ENCODE results near the gene RNF6. TPM values are rescaled to one million over a fixed set of nuclear protein-coding genes. Genes with fewer than 3 reads are reported as not detected.

The RNF6 gene
- total RNA-seq, 1 donor: 54.9 TPM

- peaks cover 10% of the 10 kb centered on the region for H3K27me3 ChIP-seq (ENCODE audit: insufficient read depth, low read length)
- no peak overlapping the region for H3K4me3 ChIP-seq (ENCODE audit: low read length)
- peaks cover 5% of the 10 kb centered on the region for H3K9me3 ChIP-seq (ENCODE audit: low read depth, low read length)
- H3K4me1 ChIP-seq (ENCODE audit: insufficient read depth, low read length): no peaks in the 10 kb centered on the region
Measured at GRCh38 chr13:26246154-26246553, 24.0 kb upstream of the RNF6 start.

DNA sequence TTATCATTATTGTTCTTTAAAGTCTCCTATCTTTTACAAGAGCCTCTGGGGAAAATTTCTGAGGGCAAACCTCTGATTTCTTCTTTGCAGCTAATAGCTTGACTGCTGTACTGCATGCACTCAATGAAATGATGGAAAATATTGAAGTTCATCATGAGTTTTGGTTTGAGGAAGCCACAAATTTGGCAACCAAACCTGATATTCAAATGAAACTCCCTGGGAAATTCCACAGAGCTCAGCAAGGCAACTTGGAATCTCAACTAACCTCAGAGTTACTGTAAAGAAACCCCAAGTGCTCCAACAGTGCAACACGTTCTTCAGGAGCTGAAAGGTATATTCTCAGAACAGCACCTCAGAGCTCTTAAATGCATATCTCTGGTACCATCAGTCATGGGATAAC is 14.2 kb upstream of the RNF6 start:
- H3K4me1 ChIP-seq (ENCODE audit: insufficient read depth, low read length): no peaks in the 10 kb centered on the region
- H3K9me3 ChIP-seq (ENCODE audit: low read depth, low read length): no peaks in the 10 kb centered on the region
- no peak overlapping the region for H3K4me3 ChIP-seq (ENCODE audit: low read length)

GRCh38 chr13:26230703-26231102 is 8.6 kb upstream of the RNF6 start:
- Histone ChIP-seq H3K9me3 (ENCODE audit: low read depth, low read length) (no peaks in the 10 kb centered on the region), H3K4me3 (ENCODE audit: low read length) (no peak overlapping the region), H3K27me3 (ENCODE audit: insufficient read depth, low read length) (no peaks in the 10 kb centered on the region), H3K4me1 (ENCODE audit: insufficient read depth, low read length) (no peaks in the 10 kb centered on the region)

More for the DNA sequence above, 14.2 kb upstream of the RNF6 start:
- H3K27me3 ChIP-seq (ENCODE audit: insufficient read depth, low read length): peaks cover 5% of the 10 kb centered on the region

DNA sequence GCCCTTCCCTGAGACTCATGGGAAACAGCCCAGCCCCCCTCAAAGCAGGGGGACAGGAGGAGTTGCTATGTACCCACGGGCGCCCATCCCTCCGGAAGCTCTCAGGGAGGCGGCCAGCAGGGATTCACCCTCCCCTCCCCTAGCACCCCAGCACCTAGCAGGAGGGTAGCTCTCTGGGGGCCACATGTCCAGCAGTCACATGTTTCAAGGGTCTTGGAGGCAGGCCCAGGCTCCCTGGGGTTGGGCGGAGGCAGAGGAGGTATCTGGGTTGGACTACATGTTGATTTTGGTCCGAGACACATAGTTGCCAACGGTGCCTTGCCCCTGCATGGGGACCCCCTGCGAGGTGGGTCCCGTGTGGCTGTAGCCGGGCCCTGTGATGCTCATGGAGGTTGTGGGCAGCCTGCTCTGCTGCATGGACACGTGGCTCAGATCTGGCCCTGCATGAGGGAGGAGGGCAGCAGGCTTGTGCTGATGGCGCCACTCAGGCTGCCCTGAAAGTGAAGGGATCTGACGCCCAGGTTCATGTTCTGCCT is 7.0 kb upstream of the RNF6 start:
- H3K27me3 ChIP-seq (ENCODE audit: insufficient read depth, low read length): no peaks in the 10 kb centered on the region
- H3K4me3 ChIP-seq (ENCODE audit: low read length): no peak overlapping the region
- no peaks in the 10 kb centered on the region for H3K9me3 ChIP-seq (ENCODE audit: low read depth, low read length)
- H3K4me1 ChIP-seq (ENCODE audit: insufficient read depth, low read length): no peaks in the 10 kb centered on the region

DNA sequence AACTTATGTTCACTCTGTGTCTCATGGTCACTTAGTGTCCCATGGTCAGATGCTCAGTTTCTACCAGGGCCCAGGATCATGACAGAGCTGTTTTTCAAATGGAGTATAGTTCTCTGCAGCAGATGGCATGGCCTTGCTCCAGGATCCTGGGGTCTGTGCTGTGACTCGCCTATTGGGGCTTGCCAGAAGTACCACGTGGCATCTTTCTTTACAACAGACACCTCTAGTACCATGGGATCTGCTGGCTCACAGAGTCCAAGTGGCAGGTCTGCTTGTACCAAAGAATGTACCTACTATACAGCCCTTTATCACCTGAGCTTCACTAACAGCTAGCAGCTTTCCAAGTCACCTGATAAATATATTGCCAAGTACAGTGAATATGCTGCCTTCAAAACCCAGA is 6.0 kb upstream of the RNF6 start:
- Histone ChIP-seq H3K4me1 (ENCODE audit: insufficient read depth, low read length) (peaks cover 2% of the 10 kb centered on the region), H3K9me3 (ENCODE audit: low read depth, low read length) (no peaks in the 10 kb centered on the region), H3K27me3 (ENCODE audit: insufficient read depth, low read length) (no peaks in the 10 kb centered on the region), H3K4me3 (ENCODE audit: low read length) (no peak overlapping the region)

DNA sequence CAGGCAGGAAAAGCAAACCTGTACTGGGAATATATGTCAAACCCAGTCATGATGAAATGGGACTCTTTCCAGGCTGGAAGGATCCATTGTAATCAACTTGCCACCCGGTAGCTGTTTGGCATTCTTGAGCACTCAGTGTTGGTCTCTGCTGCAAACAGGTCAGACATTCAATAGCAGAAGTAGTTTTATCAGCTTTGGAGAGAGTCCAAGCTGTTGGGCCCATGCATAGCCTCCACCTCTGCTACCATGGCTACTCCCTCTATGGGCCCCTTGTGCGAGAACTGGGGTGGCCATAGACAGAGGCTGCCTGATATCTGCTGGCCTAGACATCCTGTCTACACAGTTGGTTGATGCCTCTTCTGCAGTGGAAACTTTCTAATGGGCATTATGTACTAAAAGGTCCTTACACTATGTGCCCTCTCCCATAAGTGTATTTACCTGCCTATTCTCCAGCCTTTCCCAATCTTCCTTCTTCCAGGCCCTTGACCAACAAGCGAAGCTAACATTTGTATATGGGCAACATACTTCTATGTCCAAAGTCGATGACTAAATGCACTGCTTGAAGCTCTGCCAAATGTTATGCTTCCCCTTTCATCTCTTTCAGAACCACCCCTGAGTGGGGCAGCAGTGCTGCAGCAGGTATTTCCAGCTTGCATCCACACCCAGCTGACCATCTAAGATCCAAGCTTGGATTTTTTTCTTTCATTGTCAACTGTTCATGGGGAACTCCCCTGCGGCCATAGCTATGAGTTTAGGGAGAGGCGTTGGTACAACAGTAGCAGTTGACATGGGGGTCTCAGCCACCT is 5.3 kb upstream of the RNF6 start:
- no peaks in the 10 kb centered on the region for H3K27me3 ChIP-seq (ENCODE audit: insufficient read depth, low read length)
- no peaks in the 10 kb centered on the region for H3K9me3 ChIP-seq (ENCODE audit: low read depth, low read length)
- peaks cover 10% of the 10 kb centered on the region for H3K4me1 ChIP-seq (ENCODE audit: insufficient read depth, low read length)
- H3K4me3 ChIP-seq (ENCODE audit: low read length): no peak overlapping the region

DNA sequence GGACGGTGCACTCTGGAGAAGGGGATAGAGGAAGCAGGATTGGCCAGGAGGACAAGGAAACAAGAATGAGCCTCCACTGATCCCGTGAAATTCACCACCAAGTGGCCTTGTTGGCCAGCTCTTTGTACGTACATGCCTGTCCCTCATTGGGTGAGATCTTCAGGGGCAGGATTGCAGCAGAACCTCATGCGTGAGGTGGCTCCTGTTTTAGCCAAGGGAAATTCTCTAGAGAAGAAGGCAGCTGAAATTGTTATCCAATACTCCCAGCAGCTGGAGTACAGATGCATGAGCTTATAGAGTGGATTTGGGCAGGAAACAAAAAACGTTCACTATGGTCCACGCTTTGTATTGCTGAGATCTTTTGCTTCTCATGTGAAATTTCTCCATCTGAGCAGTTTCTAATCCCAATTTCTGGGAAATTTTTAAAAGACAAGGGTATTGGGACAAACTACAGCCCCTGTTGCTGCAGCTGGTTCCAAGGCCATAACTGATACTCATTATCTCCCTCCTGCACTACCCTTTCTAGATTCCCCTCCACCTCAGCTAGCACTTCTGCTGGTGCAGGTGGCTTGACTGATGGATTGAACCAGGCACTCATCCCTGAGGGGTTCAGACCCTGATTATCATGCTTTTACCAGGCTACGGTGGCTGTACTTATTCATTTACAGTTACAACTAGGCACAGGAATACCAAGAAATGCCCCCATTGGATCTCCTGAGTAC is 3.9 kb upstream of the RNF6 start:
- no peak overlapping the region for H3K4me3 ChIP-seq (ENCODE audit: low read length)
- peaks cover 10% of the 10 kb centered on the region for H3K4me1 ChIP-seq (ENCODE audit: insufficient read depth, low read length)
- no peaks in the 10 kb centered on the region for H3K9me3 ChIP-seq (ENCODE audit: low read depth, low read length)
- no peaks in the 10 kb centered on the region for H3K27me3 ChIP-seq (ENCODE audit: insufficient read depth, low read length)

- Histone ChIP-seq H3K4me1 (ENCODE audit: insufficient read depth, low read length) (peaks cover 18% of the 10 kb centered on the region), H3K9me3 (ENCODE audit: low read depth, low read length) (no peaks in the 10 kb centered on the region), H3K4me3 (ENCODE audit: low read length) (peak overlapping the region; percentile 97), H3K27me3 (ENCODE audit: insufficient read depth, low read length) (no peaks in the 10 kb centered on the region)
Measured at GRCh38 chr13:26222520-26223046, 469 bp upstream of the RNF6 start.

- Histone ChIP-seq H3K4me1 (ENCODE audit: insufficient read depth, low read length) (peaks cover 18% of the 10 kb centered on the region), H3K9me3 (ENCODE audit: low read depth, low read length) (no peaks in the 10 kb centered on the region), H3K27me3 (ENCODE audit: insufficient read depth, low read length) (no peaks in the 10 kb centered on the region), H3K4me3 (ENCODE audit: low read length) (peak overlapping the region; percentile 97)
Measured at GRCh38 chr13:26221399-26221720, 754 bp downstream of the RNF6 start.

GRCh38 chr13:26220575-26220974 is 1.5 kb downstream of the RNF6 start:
- Histone ChIP-seq H3K9me3 (ENCODE audit: low read depth, low read length) (no peaks in the 10 kb centered on the region), H3K4me1 (ENCODE audit: insufficient read depth, low read length) (peaks cover 18% of the 10 kb centered on the region), H3K4me3 (ENCODE audit: low read length) (no peak overlapping the region)

GRCh38 chr13:26219726-26220125 is 2.4 kb downstream of the RNF6 start:
- Histone ChIP-seq H3K27me3 (ENCODE audit: insufficient read depth, low read length) (no peaks in the 10 kb centered on the region), H3K4me1 (ENCODE audit: insufficient read depth, low read length) (peaks cover 18% of the 10 kb centered on the region), H3K4me3 (ENCODE audit: low read length) (no peak overlapping the region), H3K9me3 (ENCODE audit: low read depth, low read length) (no peaks in the 10 kb centered on the region)

More at GRCh38 chr13:26220575-26220974, 1.5 kb downstream of the RNF6 start:
- H3K27me3 ChIP-seq (ENCODE audit: insufficient read depth, low read length): no peaks in the 10 kb centered on the region

- no peaks in the 10 kb centered on the region for H3K27me3 ChIP-seq (ENCODE audit: insufficient read depth, low read length)
Measured at GRCh38 chr13:26216042-26216441, 6.1 kb downstream of the RNF6 start.

GRCh38 chr13:26213982-26214381 is 8.1 kb downstream of the RNF6 start:
- Histone ChIP-seq H3K4me3 (ENCODE audit: low read length) (no peak overlapping the region), H3K4me1 (ENCODE audit: insufficient read depth, low read length) (no peaks in the 10 kb centered on the region), H3K9me3 (ENCODE audit: low read depth, low read length) (no peaks in the 10 kb centered on the region), H3K27me3 (ENCODE audit: insufficient read depth, low read length) (no peaks in the 10 kb centered on the region)

More at GRCh38 chr13:26216042-26216441, 6.1 kb downstream of the RNF6 start:
- Histone ChIP-seq H3K4me3 (ENCODE audit: low read length) (no peak overlapping the region), H3K4me1 (ENCODE audit: insufficient read depth, low read length) (peaks cover 8% of the 10 kb centered on the region), H3K9me3 (ENCODE audit: low read depth, low read length) (no peaks in the 10 kb centered on the region)

DNA sequence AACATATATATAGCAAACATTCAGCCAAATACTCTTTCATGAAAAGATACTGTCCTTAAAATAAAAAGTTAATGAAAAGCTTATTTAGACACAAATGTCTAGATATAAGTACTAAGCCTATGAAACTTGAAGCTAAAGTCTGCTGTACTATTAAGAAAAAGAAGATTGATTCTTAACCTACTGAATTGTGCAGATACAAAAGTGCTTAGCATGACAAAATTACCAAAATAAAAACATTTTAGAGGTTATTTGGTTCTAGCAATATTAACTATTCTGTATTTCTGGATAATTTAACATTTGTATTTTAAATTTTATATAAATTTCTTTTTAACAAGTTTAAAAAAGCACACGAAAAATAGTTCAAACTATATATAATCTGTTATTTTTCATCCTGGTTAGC is 8.8 kb downstream of the RNF6 start:
- Histone ChIP-seq H3K4me1 (ENCODE audit: insufficient read depth, low read length) (no peaks in the 10 kb centered on the region), H3K27me3 (ENCODE audit: insufficient read depth, low read length) (no peaks in the 10 kb centered on the region), H3K4me3 (ENCODE audit: low read length) (no peak overlapping the region), H3K9me3 (ENCODE audit: low read depth, low read length) (no peaks in the 10 kb centered on the region)

- H3K4me1 ChIP-seq (ENCODE audit: insufficient read depth, low read length): no peaks in the 10 kb centered on the region
- no peaks in the 10 kb centered on the region for H3K9me3 ChIP-seq (ENCODE audit: low read depth, low read length)
- H3K4me3 ChIP-seq (ENCODE audit: low read length): no peak overlapping the region
- no peaks in the 10 kb centered on the region for H3K27me3 ChIP-seq (ENCODE audit: insufficient read depth, low read length)
Measured at GRCh38 chr13:26208287-26208686, 13.8 kb downstream of the RNF6 start.
